WI38 (cell line): ENCODE measurements around the gene ADGRD2.

ENCODE experiments used
- H3K4me3 ChIP-seq: 2 replicates; pipeline ENCODE4 v1.5.1; 2011; ENCODE audit warnings: low read depth, mild to moderate bottlenecking, control low read depth, low read length
- CTCF ChIP-seq: IDR thresholded peaks from 2 replicates; pipeline ENCODE4 v1.5.1; 2012; ENCODE audit warnings: low read depth, mild to moderate bottlenecking, control low read depth, low read length

The ADGRD2 gene

GRCh38 chr9:124468061-124468740, 17.9 kb downstream of the ADGRD2 start:
- no peak overlapping the region for H3K4me3 ChIP-seq

GRCh38 chr9:124469011-124469832, 19.0 kb downstream of the ADGRD2 start:
- no peak for TF ChIP-seq CTCF
- no peak overlapping the region for H3K4me3 ChIP-seq

More at GRCh38 chr9:124468061-124468740, 17.9 kb downstream of the ADGRD2 start:
- no peak for TF ChIP-seq CTCF

GRCh38 chr9:124470306-124470705, 20.1 kb downstream of the ADGRD2 start:
- no peak overlapping the region for H3K4me3 ChIP-seq
- TF ChIP-seq CTCF, result no peak

DNA sequence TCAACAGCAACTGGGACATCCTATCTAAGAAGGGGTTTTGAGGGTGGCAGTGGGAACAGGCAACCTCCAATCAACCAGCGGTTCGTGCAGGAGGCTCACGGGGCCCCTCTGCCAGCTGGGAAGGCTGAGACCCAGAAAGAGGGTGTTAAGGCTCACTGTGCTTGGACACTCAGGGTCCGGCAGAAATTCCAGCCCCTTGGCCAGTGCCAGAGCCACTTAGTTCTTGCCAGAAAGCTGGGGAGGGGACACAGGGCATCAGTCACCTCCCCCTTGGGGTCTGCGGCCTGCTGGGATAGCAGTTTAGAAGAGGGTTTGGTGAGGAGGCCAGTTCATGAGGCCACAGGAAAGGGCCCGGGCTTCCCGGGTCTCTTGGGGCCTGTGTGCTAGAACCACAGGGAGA, 20.5 kb downstream of the ADGRD2 start:
- TF ChIP-seq CTCF, result no peak
- no peak overlapping the region for H3K4me3 ChIP-seq

GRCh38 chr9:124471761-124472160, 21.5 kb downstream of the ADGRD2 start:
- no peak overlapping the region for H3K4me3 ChIP-seq
- TF ChIP-seq CTCF, result no peak

DNA sequence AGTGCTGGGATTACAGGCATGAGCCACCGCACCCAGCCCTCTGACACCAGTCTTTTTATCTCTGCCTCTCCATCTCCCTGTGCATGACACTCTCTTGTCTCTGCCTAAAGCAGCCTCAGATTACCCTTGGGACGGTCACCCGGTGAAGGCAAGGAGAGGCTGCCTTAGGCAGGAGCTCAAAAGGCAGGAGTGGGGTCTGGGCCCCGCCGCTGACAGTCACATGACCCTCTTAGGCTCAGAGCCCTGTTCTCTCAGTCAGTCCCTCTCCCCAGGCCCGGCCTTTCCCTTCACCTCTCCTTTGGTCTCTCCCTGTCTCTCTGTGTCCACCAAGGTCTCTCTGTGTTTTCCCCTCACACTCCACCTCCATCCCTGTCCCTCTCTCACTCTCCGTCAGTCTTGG, 22.5 kb downstream of the ADGRD2 start:
- no peak for TF ChIP-seq CTCF
- H3K4me3 ChIP-seq, result no peak overlapping the region

DNA sequence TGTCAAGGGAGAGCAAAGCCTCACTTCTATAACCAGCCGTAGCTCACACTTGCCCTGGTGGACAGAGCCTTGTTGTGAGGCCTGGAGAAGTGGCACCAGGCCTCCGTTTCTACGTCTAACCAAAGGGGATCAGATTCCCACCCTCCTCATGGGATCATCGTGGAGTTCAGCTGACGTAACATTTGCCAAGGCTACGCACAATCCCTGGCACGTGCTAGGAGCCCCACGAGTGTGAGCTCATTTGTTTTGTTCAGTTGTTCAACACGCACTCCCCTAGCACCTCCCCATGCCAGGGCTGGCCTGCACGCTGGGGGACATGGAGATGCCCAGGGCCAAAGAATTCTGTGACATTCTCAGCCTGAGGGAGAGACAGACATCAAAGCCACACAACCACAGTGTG, 23.1 kb downstream of the ADGRD2 start:
- no peak for TF ChIP-seq CTCF

More for the DNA sequence above, 23.1 kb downstream of the ADGRD2 start:
- H3K4me3 ChIP-seq, result no peak overlapping the region
